IMR-90 (cell line): Measurements from ENCODE around the gene CIROP. TPM values are rescaled to one million over a fixed set of nuclear protein-coding genes. Genes with fewer than 3 reads are reported as not detected.
A peak's percentile ranks its signal among the peaks of the same experiment; 100 is the strongest.

ENCODE experiments used
- ATAC-seq: fragments of 200-7000 bp; cut with Tn5 transposase; 2 replicates; pipeline ENCODE4 v1.9.1; 2020; ENCODE audit warnings: low read depth, mild to moderate bottlenecking, moderate library complexity
- BruUV-seq: library from RNA; stranded (reverse); fragments of 400-500 nt; replicated peaks from 2 replicates; lab custom pipeline; 2021; lab: Mats Ljungman, UMichigan
- CTCF ChIA-PET: fragments of 300-600 bp; formaldehyde crosslinking; extraction: SDS; loops from one replicate; lab custom pipeline; 2021; ENCODE audit warnings: antibody characterized with exemption; lab: Yijun Ruan, JAX
- POLR2A ChIA-PET: fragments of 300-600 bp; sonication (Branson Sonifier 250); formaldehyde crosslinking; loops from one replicate; lab custom pipeline; 2022; ENCODE audit warnings: antibody characterized with exemption; ENCODE audit not compliant: unreplicated experiment; lab: Charles Lee
- DNase-seq: peaks from one replicate; pipeline ENCODE4 v3.0.0; 2013
- H2AFZ ChIP-seq: replicated peaks from 2 replicates; pipeline ENCODE3; 2013; ENCODE audit warnings: low read length, mild to moderate bottlenecking; ENCODE audit not compliant: poor library complexity
- H2AK5ac ChIP-seq: 2 replicates; pipeline ENCODE4 v1.6.1; 2013; ENCODE audit warnings: low read depth, low read length, inconsistent platforms
- H2AK9ac ChIP-seq: replicated peaks from 2 replicates; pipeline ENCODE3; 2013; ENCODE audit warnings: mild to moderate bottlenecking, low read depth, low read length, moderate library complexity; ENCODE audit not compliant: poor library complexity
- H2BK120ac ChIP-seq: 2 replicates; pipeline ENCODE4 v1.6.1; 2013; ENCODE audit warnings: low read depth, low read length, inconsistent platforms
- H2BK15ac ChIP-seq: 3 replicates; pipeline ENCODE4 v1.6.1; 2013; ENCODE audit warnings: low read depth, low read length, inconsistent platforms
- H2BK20ac ChIP-seq: 2 replicates; pipeline ENCODE4 v1.6.1; 2013; ENCODE audit warnings: low read depth, mild to moderate bottlenecking, inconsistent platforms, low read length, moderate library complexity
- H2BK5ac ChIP-seq: 2 replicates; pipeline ENCODE4 v1.6.1; 2013; ENCODE audit warnings: mild to moderate bottlenecking, low read depth, low read length, inconsistent platforms; ENCODE audit not compliant: poor library complexity, severe bottlenecking
- H3K14ac ChIP-seq: replicated peaks from 2 replicates; pipeline ENCODE4 v1.6.1; 2013; ENCODE audit warnings: low read depth, low read length, inconsistent platforms
- H3K18ac ChIP-seq: 2 replicates; pipeline ENCODE4 v1.6.1; 2013; ENCODE audit warnings: low read depth, low read length, control low read depth
- H3K23ac ChIP-seq: 2 replicates; pipeline ENCODE4 v1.6.1; 2013; ENCODE audit warnings: low read depth, low read length, inconsistent platforms
- H3K27ac ChIP-seq: 2 replicates; pipeline ENCODE4 v1.5.1; 2013; ENCODE audit warnings: mild to moderate bottlenecking, control low read depth, low read length; ENCODE audit not compliant: insufficient read depth
- H3K27me3 ChIP-seq: 2 replicates; pipeline ENCODE4 v1.6.1; 2013; ENCODE audit warnings: low read length; ENCODE audit not compliant: control insufficient read depth, insufficient read depth
- H3K36me3 ChIP-seq: 2 replicates; pipeline ENCODE4 v1.6.1; 2013; ENCODE audit warnings: low read length, mixed read lengths; ENCODE audit not compliant: control insufficient read depth, insufficient read depth
- H3K4ac ChIP-seq: 2 replicates; pipeline ENCODE4 v1.6.1; 2013; ENCODE audit warnings: low read depth, low read length, inconsistent platforms
- H3K4me1 ChIP-seq: 2 replicates; pipeline ENCODE4 v1.6.1; 2013; ENCODE audit warnings: low read length, mixed read lengths; ENCODE audit not compliant: control insufficient read depth, insufficient read depth
- H3K4me2 ChIP-seq: 2 replicates; pipeline ENCODE4 v1.6.1; 2013; ENCODE audit warnings: low read depth, mild to moderate bottlenecking, control low read depth, low read length, moderate library complexity
- H3K4me3 ChIP-seq: 2 replicates; pipeline ENCODE4 v1.5.1; 2013; ENCODE audit warnings: low read depth, mild to moderate bottlenecking, control low read depth, low read length, moderate library complexity; ENCODE audit not compliant: insufficient read depth
- H3K56ac ChIP-seq: 2 replicates; pipeline ENCODE4 v1.6.1; 2013; ENCODE audit warnings: low read length, inconsistent platforms; ENCODE audit not compliant: insufficient read depth; ENCODE audit errors: extremely low read depth
- H3K79me1 ChIP-seq, 2 experiments: 2 replicates each; pipeline ENCODE4 v1.6.1; 2013; ENCODE audit warnings: low read length in 2 of 2, inconsistent platforms in 1 of 2, low read depth in 1 of 2
- H3K9ac ChIP-seq: 2 replicates; pipeline ENCODE4 v1.6.1; 2013; ENCODE audit warnings: low read depth, low read length, control low read depth
- H3K9me1 ChIP-seq: 2 replicates; pipeline ENCODE4 v1.6.1; 2013; ENCODE audit warnings: low read length, inconsistent platforms; ENCODE audit not compliant: insufficient read depth
- H3K9me3 ChIP-seq: 2 replicates; pipeline ENCODE4 v1.6.1; 2013; ENCODE audit warnings: low read length; ENCODE audit not compliant: control insufficient read depth, insufficient read depth
- H4K20me1 ChIP-seq: 2 replicates; pipeline ENCODE4 v1.6.1; 2013; ENCODE audit warnings: low read length, inconsistent platforms; ENCODE audit not compliant: insufficient read depth
- H4K5ac ChIP-seq: 2 replicates; pipeline ENCODE4 v1.6.1; 2013; ENCODE audit warnings: mild to moderate bottlenecking, low read depth, low read length, control low read depth
- H4K8ac ChIP-seq, 2 experiments: 2 replicates each; pipeline ENCODE4 v1.6.1; 2013; ENCODE audit warnings: low read depth in 2 of 2, low read length in 2 of 2, control low read depth in 1 of 2, inconsistent platforms in 1 of 2
- H4K91ac ChIP-seq: 2 replicates; pipeline ENCODE4 v1.6.1; 2013; ENCODE audit warnings: low read depth, low read length, inconsistent platforms; ENCODE audit not compliant: insufficient read depth
- RAD21 ChIP-seq: IDR thresholded peaks from 2 replicates; pipeline ENCODE4 v1.6.1; 2012; ENCODE audit warnings: low read length, improper control_type of control experiment
- SMC3 ChIP-seq: fragments of 150-350 bp; IDR thresholded peaks from 2 replicates; pipeline ENCODE4 v1.6.1; 2016; ENCODE audit warnings: low read depth, mild to moderate bottlenecking, antibody characterized with exemption, low read length, moderate library complexity
- WGBS, 2 experiments: methylation state at CpG; one replicate each; pipeline versions ENCODE4 v1.1.5 to v1.1.7; 2013; ENCODE audit warnings: missing lambda C conversion rate in 2 of 2; ENCODE audit not compliant: insufficient read length in 1 of 2; ENCODE audit errors: extremely low coverage in 2 of 2; 5-methylcytosine and 5-hydroxymethylcytosine counted together
- dilution Hi-C: fragments of 300-500 bp; cut with HindIII; formaldehyde crosslinking; loops from one replicate; pipeline ENCODE4 v1.14.3; 2018; ENCODE audit warnings: low sequenced_read_pairs; ENCODE audit not compliant: unreplicated experiment
- in situ Hi-C: fragments of 300-500 bp; cut with MboI; formaldehyde crosslinking; loops from 3 replicates; pipeline ENCODE4 v1.14.3; 2019; ENCODE audit warnings: low sequenced_read_pairs, inconsistent platforms, mixed read lengths
- intact Hi-C: fragments of 100-400 bp; cut with micrococcal nuclease; formaldehyde crosslinking; loops from 2 replicates; pipeline ENCODE4 v1.10.0; 2022
- polyA plus RNA-seq, 3 experiments: library from polyadenylated mRNA; depleted of rRNA; stranded (reverse); fragments of >200 nt; gene quantifications; 2 replicates each; pipeline ENCODE4 v1.2.3, GENCODE V29; 2012; ENCODE audit warnings: low replicate concordance in 1 of 3
- total RNA-seq: library from RNA; depleted of rRNA; stranded (reverse); fragments of >200 nt; gene quantifications from 2 replicates; pipeline ENCODE4 v1.2.3, GENCODE V29; 2012
- TF ChIP-seq, protein P1 (sequence below): fragments of 150-350 bp; IDR thresholded peaks from 2 replicates; pipeline ENCODE4 v1.6.1; 2017; ENCODE audit warnings: mild to moderate bottlenecking, antibody characterized with exemption, low read length, low read depth
- TF ChIP-seq, protein P2 (sequence below): conservative IDR thresholded peaks from 2 replicates; pipeline ENCODE4 v1.5.1; 2012; ENCODE audit warnings: mild to moderate bottlenecking, low read depth, low read length, improper control_type of control experiment

The CIROP gene
- total and polyA plus RNA-seq, 2 of the 4 experiments (the other 2 are of a cell fraction): 0.31 to 0.36 TPM

DNA sequence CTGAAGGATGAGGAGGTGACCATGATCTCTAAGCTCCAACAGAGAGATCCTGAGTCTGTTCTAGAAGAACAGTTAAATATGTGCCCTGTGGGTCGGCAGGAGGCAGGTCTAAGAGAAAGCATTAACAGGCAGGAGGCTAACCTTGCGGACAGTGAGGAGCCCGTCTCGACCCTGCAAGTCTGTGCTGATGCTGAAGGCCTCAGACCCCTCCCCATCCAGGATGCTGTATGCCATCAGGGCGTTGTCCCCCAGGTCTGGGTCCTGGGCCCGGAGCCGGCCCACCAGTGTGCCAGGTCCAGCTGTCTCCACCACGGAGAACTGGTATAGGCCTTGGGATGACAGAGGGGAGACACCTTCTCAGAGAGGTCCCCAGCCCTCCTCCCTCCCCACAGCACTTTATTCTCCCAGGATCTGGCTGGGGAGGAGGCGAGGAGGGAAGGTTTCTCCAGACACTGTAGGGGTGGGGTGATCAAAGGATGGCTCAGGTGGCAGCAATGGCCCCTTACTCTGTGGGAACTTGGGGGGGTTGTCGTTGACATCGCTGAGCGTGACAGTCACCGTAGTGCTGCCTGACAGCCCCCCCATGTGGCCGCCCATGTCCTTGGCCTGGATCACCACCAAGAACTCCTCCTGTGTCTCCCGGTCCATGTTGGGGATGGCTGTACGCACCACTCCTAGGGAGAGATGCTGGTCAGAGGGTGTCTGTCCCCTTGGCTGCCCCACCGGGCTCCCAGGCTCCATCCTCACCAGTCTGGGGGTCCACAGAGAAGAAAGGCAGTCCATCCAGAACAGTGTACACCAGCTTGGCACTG, 50.6 kb downstream of the CIROP start:
- Histone ChIP-seq H4K91ac (no peak overlapping the region), H4K20me1 (peaks cover 13% of the 10 kb centered on the region), H3K14ac (no peak overlapping the region), H2BK5ac (no peak overlapping the region), H2AFZ (no peak overlapping the region), H4K8ac (no peak overlapping the region), H3K9me1 (no peaks in the 10 kb centered on the region), H4K5ac (no peak overlapping the region), H2BK15ac (no peak overlapping the region), H3K4me3 (no peak overlapping the region), H3K56ac (no peak overlapping the region), H3K9ac (no peak overlapping the region), H2BK20ac (no peak overlapping the region), H2AK9ac (peak overlapping the region; percentile 83), H3K36me3 (peaks cover 11% of the 10 kb centered on the region), H3K9me3 (no peaks in the 10 kb centered on the region), H2BK120ac (no peak overlapping the region), H2AK5ac (no peak overlapping the region), H3K18ac (no peak overlapping the region), H3K4me2 (no peak overlapping the region), H3K27ac (no peak overlapping the region), H3K4me1 (peaks cover 11% of the 10 kb centered on the region; the same call in 1 of the 2 replicates), H3K23ac (no peak overlapping the region), H3K27me3 (no peaks in the 10 kb centered on the region), H3K79me1 (peaks cover 0 to 21% of the 10 kb centered on the region in 2 experiments; a peak in 2 of 4 replicates), H3K4ac (no peak overlapping the region)
- POLR2A ChIA-PET: no interaction called here
- DNase-seq (no peak), ATAC-seq (no peak)
- TF ChIP-seq RAD21: peak; percentile 45
- TF ChIP-seq SMC3: peak; percentile 39
- TF ChIP-seq, protein P1, sequence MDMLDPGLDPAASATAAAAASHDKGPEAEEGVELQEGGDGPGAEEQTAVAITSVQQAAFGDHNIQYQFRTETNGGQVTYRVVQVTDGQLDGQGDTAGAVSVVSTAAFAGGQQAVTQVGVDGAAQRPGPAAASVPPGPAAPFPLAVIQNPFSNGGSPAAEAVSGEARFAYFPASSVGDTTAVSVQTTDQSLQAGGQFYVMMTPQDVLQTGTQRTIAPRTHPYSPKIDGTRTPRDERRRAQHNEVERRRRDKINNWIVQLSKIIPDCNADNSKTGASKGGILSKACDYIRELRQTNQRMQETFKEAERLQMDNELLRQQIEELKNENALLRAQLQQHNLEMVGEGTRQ: no peak
- TF ChIP-seq, protein P2, sequence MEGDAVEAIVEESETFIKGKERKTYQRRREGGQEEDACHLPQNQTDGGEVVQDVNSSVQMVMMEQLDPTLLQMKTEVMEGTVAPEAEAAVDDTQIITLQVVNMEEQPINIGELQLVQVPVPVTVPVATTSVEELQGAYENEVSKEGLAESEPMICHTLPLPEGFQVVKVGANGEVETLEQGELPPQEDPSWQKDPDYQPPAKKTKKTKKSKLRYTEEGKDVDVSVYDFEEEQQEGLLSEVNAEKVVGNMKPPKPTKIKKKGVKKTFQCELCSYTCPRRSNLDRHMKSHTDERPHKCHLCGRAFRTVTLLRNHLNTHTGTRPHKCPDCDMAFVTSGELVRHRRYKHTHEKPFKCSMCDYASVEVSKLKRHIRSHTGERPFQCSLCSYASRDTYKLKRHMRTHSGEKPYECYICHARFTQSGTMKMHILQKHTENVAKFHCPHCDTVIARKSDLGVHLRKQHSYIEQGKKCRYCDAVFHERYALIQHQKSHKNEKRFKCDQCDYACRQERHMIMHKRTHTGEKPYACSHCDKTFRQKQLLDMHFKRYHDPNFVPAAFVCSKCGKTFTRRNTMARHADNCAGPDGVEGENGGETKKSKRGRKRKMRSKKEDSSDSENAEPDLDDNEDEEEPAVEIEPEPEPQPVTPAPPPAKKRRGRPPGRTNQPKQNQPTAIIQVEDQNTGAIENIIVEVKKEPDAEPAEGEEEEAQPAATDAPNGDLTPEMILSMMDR: peak; percentile 24; the same call in 1 of the 2 replicates
- 83% methylated on average over 2 of the region's 17 CpGs; no CpG with 5 or more reads in 1 of the 2 experiments for WGBS, 2 experiments
- in situ Hi-C loops: loop anchor here (5.0 kb wide), 1 partner anchor 62 kb away; no protein-coding TSS in a partner anchor
- CTCF ChIA-PET: interaction anchor here (1.6 kb wide), 1 partner anchor 68 kb away, joined by 3 read pairs; no protein-coding TSS in a partner anchor
- intact Hi-C loops: no loop called here
- dilution Hi-C loops: no loop called here
- no TSS peak for BruUV-seq
